Ovary (tissue), 9 donors: Measurements from ENCODE around the gene PCA3. TPM values are rescaled to one million over a fixed set of nuclear protein-coding genes. Genes with fewer than 3 reads are reported as not detected.

Experiments used
- DNase-seq, 5 donors: peaks; one replicate each; pipeline ENCODE4 v3.0.0-alpha.2; 2019 to 2020
- H3K27ac ChIP-seq, 2 donors: fragments of 200-600 bp; one replicate each; pipeline versions ENCODE4 v1.5.1 to v1.8.0; 2019 to 2022
- H3K27me3 ChIP-seq: fragments of 200-600 bp; one replicate; pipeline ENCODE4 v1.8.0; 2022
- H3K36me3 ChIP-seq: fragments of 200-600 bp; sonication (generic); one replicate; pipeline ENCODE4 v1.5.1; 2019
- H3K4me1 ChIP-seq: one replicate; pipeline ENCODE4 v1.8.1; 2013; ENCODE audit warnings: mild to moderate bottlenecking, moderate library complexity; ENCODE audit not compliant: insufficient read depth
- H3K4me3 ChIP-seq: fragments of 200-600 bp; sonication (generic); one replicate; pipeline ENCODE4 v1.5.1; 2017
- H3K9me3 ChIP-seq, 2 donors: fragments of 200-600 bp in 1 of 2; sonication (generic) in 1 of 2; one replicate each; pipeline versions ENCODE4 v1.5.1 to v1.8.1; 2013 to 2019; ENCODE audit warnings: mild to moderate bottlenecking in 1 of 2, moderate library complexity in 1 of 2
- EP300 ChIP-seq: sonication (generic); formaldehyde crosslinking; IDR thresholded peaks from one replicate; pipeline ENCODE4 v1.6.1; 2017; ENCODE audit warnings: antibody characterized with exemption
- POLR2A ChIP-seq: fragments of 450-650 bp; IDR thresholded peaks from one replicate; pipeline ENCODE4 v1.6.1; 2017; ENCODE audit warnings: antibody characterized with exemption, mild to moderate bottlenecking, moderate library complexity
- WGBS, 3 donors: extraction: QIAGEN DNeasy Blood & Tissue Kit in 1 of 3; methylation state at CpG; one replicate each; pipeline versions ENCODE4 v1.1.5 to v1.1.7; 2013 to 2017; 5-methylcytosine and 5-hydroxymethylcytosine counted together
- intact Hi-C, 4 donors: fragments of 100-400 bp; cut with DNase I; formaldehyde crosslinking; loops; one replicate each; pipeline versions ENCODE4 v1.11.0 to v1.15.1; 2022 to 2023
- polyA plus RNA-seq, 2 donors: library from polyadenylated mRNA; stranded (reverse); fragments of 200-250 nt in 1 of 2; fragments of 350-450 nt in 1 of 2; fragmentation: Illumina TruSeq in 1 of 2; extraction: RNeasy Lipid Tissue Mini Kit (QIAGEN cat#74804) in 1 of 2; gene quantifications; one replicate each; pipeline ENCODE4 v1.2.3, GENCODE V29; 2013 to 2014
- total RNA-seq, 7 donors: library from RNA; depleted of rRNA in 2 of 7; stranded (reverse); fragments of >200 nt in 2 of 7; fragmentation: NEBNext Ultra II Directional in 3 of 7; extraction: Animal tissue kit (Norgen Biotek cat#: 25700) in 3 of 7; gene quantifications; one replicate each; pipeline versions ENCODE4 v1.1.0 to v1.2.4, GENCODE V29; 2016 to 2023
- TF ChIP-seq, protein P1 (sequence below), 3 donors: fragments of 450-650 bp in 2 of 3; fragments of 200-600 bp in 1 of 3; IDR thresholded peaks; one replicate each; pipeline versions ENCODE4 v1.5.1 to v1.8.0; 2016 to 2022; ENCODE audit warnings: antibody characterized with exemption in 3 of 3, mild to moderate bottlenecking in 1 of 3
- donor health status: DM: no; HTN: no; CAD: no; lungs with moderate emphysema.
- donor health status: DM: no; HTN: no; CAD: no.
- donor health status: Bipolar disorder and iron deficiency.
- donor health status: DM: yes; HTN: yes; CAD: no.
- donor health status: DM: no; HTN: no; CAD: no.
- donor health status: DM: yes; HTN: yes; CAD: no.

PCA3 gene
- total and polyA plus RNA-seq, 9 donors = not detected

GRCh38 chr9:76729116-76729515, 35.1 kb upstream of the PCA3 start:
- Histone ChIP-seq H3K9me3 (no peaks in the 10 kb centered on the region), H3K27me3 (no peaks in the 10 kb centered on the region), H3K4me1 (no peaks in the 10 kb centered on the region), H3K36me3 (no peaks in the 10 kb centered on the region), H3K4me3 (no peak overlapping the region), H3K27ac (no peak overlapping the region)
- intact Hi-C loops = loop anchor here in 1 of 4 donors (10.0 kb wide), 1 partner anchor 894 kb away; no protein-coding TSS in a partner anchor
- no peak for TF ChIP-seq EP300
- TF ChIP-seq, protein P1, sequence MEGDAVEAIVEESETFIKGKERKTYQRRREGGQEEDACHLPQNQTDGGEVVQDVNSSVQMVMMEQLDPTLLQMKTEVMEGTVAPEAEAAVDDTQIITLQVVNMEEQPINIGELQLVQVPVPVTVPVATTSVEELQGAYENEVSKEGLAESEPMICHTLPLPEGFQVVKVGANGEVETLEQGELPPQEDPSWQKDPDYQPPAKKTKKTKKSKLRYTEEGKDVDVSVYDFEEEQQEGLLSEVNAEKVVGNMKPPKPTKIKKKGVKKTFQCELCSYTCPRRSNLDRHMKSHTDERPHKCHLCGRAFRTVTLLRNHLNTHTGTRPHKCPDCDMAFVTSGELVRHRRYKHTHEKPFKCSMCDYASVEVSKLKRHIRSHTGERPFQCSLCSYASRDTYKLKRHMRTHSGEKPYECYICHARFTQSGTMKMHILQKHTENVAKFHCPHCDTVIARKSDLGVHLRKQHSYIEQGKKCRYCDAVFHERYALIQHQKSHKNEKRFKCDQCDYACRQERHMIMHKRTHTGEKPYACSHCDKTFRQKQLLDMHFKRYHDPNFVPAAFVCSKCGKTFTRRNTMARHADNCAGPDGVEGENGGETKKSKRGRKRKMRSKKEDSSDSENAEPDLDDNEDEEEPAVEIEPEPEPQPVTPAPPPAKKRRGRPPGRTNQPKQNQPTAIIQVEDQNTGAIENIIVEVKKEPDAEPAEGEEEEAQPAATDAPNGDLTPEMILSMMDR (IDR thresholded peaks at IDR 0.05) = no peak
- no peak for TF ChIP-seq POLR2A
- WGBS, 3 donors = 86 to 91% (median 87%) methylated on average over 3 of the region's 3 CpGs
- no peak for DNase-seq

- TF ChIP-seq, protein P1 (IDR thresholded peaks at IDR 0.05) = no peak
- TF ChIP-seq POLR2A = no peak
- TF ChIP-seq EP300 = no peak
- H3K27me3 ChIP-seq = no peaks in the 10 kb centered on the region
- no peaks in the 10 kb centered on the region for H3K4me1 ChIP-seq
- H3K4me3 ChIP-seq = no peak overlapping the region
- DNase-seq = no peak
- no peaks in the 10 kb centered on the region for H3K9me3 ChIP-seq
- WGBS, 3 donors = 74 to 79% (median 76%) methylated on average over 8 of the region's 8 CpGs
- no peaks in the 10 kb centered on the region for H3K36me3 ChIP-seq
- intact Hi-C loops = loop anchor here in 1 of 4 donors (10.0 kb wide), 1 partner anchor 895 kb away; no protein-coding TSS in a partner anchor
- no peak overlapping the region for H3K27ac ChIP-seq
These were observed 34.1 kb upstream of the PCA3 start for GRCh38 chr9:76729980-76730737.

DNA sequence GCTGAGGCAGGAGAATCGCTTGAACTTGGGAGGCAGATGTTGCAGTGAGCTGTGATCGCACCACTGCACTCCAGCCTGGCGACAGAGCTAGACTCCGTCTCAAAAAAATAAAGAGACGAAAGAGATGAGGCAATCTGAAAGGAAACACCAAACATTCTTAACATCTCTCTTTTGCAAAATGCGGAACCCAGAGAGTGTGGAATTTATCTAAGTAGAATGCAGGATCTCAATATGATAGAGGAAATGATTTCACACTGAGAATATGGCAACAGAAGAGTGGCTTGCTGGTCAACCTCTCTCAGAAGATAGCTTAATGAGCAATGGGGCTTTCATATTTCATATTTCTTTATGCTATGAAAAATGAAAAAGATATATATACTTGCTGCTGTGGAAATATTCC, 33.4 kb upstream of the PCA3 start:
- Histone ChIP-seq H3K4me3 (no peak overlapping the region), H3K4me1 (no peaks in the 10 kb centered on the region), H3K36me3 (no peaks in the 10 kb centered on the region), H3K27ac (no peak overlapping the region), H3K27me3 (no peaks in the 10 kb centered on the region), H3K9me3 (no peaks in the 10 kb centered on the region)
- intact Hi-C loops = no loop called here
- TF ChIP-seq, protein P1 (IDR thresholded peaks at IDR 0.05) = no peak
- TF ChIP-seq EP300 = no peak
- no peak for TF ChIP-seq POLR2A
- DNase-seq = no peak
- 89 to 96% (median 92%) methylated on average over 6 of the region's 6 CpGs for WGBS, 3 donors

GRCh38 chr9:76732341-76732958, 31.8 kb upstream of the PCA3 start:
- intact Hi-C loops = no loop called here
- no peak overlapping the region for H3K4me3 ChIP-seq
- no peaks in the 10 kb centered on the region for H3K36me3 ChIP-seq
- 21 to 37% (median 28%) methylated on average over 3 of the region's 3 CpGs for WGBS, 3 donors
- no peak overlapping the region for H3K27ac ChIP-seq
- no peak for DNase-seq
- no peaks in the 10 kb centered on the region for H3K27me3 ChIP-seq
- no peaks in the 10 kb centered on the region for H3K9me3 ChIP-seq
- TF ChIP-seq, protein P1 (IDR thresholded peaks at IDR 0.05) = no peak
- TF ChIP-seq EP300 (no peak), POLR2A (no peak)
- no peaks in the 10 kb centered on the region for H3K4me1 ChIP-seq
